Measurements from ENCODE around the gene HDC. TPM values are rescaled to one million over a fixed set of nuclear protein-coding genes. Genes with fewer than 3 reads are reported as not detected.

HDC gene
- total RNA-seq, 1 experiment from 2014 or later: 0.10 TPM

DNA sequence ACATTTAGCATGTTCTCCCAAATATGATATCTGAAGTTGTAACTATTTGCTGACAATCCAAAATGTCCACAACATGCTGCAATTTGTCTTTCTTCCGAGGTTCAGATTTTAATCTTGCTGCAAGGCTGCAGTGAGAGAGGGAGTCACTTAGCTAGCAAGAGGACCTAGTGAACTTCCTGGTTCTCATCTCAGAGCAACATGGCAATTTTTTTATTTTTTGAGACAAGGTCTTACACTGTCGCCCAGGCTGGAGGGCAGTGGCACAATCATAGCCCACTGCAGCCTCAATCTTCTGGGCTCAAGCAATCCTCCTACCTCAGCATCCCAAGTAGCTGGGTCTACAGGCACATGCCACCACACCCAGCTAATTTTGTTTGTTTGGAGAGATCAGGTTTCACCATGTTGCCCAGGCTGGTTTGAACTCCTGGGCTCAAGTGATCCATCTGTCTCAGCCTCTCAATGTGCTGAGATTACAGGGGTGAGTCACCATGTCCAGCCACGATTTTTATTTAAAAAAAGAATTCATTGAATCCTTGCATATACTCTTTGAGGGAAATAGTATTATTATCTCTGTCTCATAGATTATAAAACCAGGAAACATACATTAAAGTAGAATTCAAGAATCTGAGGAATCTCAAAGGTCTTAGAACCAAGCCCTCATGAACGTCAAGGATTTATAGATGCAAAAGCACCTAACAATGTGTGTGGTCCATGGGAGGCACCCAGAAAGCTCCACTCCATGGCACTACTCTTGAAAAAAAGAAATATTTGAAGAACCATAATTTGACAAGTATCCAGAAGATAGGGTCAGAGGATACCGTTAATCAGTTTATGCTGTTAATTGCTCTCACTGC is 9.1 kb downstream of the HDC start:
- DNase-seq (ENCODE audit: low read depth): peak; percentile 88

DNA sequence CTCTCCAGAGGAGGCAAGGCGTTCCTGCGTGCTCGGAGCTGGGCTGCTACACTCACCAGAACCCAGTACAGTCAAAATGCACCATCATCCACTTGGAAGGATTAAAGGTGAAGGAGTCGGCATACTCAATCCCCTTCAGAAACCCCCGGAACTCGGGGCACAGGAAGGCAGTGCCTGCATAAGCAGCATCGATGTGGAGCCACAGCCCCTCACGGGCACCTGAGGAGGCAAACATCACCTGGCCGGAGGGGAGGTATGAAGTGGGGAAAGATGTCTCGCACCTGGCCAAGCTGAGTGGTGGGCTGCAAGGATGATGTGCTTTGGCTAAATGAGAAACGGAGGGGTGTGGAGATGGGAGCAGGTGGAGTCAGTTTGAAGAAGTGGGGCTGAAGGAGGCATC is 13.0 kb downstream of the HDC start:
- DNase-seq (ENCODE audit: low read depth): no peak

DNA sequence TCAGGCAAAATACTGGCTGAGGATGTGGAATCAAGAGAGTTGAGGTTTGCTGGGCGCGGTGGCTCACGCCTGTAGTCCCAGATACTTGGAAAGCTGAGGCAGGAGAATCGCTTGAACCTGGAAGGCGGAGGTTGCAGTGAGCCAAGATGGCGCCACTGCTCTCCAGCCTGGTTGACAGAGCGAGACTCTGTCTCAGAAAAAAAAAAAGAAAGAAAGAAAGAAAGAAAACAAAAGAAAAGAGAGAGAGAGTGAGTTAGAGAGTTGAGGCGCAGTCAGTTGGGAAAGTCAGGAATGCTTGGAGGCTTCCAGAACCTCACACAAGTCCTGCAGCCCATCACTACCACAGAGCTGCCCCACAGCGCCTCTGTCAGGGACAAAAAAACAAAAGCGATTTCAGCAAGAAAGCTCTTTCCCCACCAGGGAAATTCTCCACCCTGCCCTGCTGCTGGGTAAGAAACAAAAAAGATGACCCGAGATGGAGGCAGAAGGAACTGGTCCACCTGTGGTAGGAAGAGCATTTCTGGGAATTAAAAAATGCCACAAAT is 13.8 kb downstream of the HDC start:
- peak; percentile 30 for DNase-seq (ENCODE audit: low read depth)

DNA sequence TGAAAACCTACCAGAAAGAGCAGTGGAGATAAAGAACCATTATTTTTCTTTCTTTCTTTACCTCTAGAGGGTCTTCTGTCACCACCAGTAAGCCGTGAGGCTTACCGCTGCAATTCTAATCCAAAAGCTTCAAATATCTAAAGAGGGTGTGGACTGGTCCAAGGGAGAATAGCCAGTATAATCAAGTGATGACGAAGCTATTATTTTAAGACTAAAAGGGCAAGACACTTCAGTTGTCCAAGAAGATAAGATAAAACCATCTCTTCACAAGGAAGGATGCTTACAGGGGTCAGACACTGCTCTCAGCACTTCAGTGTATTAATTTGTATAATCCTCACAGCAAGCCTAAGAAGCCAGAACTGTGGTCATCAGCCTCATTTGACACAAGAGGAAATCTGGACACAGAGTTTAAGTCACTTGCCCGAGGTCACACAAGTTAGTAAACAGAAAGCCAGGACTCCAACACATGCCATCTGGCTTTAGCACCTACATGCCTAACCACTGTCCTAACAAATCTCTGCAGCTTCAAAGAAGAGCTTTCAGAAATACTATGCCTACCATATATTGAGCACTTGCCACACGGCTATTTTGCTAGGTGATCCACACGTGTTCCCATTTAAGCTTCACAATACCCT is 14.6 kb downstream of the HDC start:
- DNase-seq (ENCODE audit: low read depth): peak; percentile 31

DNA sequence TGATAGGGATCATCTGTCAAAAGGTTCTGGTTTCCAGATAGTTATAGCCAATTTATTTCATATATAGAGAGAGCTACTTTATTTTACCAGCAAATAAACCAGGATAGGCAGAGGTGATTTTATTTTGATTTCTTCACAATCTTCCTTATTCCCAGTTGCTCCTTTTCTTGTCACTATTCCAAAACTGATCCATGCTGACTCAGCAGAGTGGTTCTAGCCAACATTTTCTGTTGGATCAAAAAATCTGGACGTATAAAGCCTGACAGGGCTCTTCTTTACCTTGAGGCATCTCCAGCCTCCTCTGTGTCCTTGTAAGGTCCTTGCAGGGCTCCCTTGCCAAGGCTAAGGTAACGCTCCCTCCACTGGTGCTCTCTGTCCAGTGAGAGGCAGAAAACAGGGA is 15.8 kb downstream of the HDC start:
- DNase-seq (ENCODE audit: low read depth): no peak

DNA sequence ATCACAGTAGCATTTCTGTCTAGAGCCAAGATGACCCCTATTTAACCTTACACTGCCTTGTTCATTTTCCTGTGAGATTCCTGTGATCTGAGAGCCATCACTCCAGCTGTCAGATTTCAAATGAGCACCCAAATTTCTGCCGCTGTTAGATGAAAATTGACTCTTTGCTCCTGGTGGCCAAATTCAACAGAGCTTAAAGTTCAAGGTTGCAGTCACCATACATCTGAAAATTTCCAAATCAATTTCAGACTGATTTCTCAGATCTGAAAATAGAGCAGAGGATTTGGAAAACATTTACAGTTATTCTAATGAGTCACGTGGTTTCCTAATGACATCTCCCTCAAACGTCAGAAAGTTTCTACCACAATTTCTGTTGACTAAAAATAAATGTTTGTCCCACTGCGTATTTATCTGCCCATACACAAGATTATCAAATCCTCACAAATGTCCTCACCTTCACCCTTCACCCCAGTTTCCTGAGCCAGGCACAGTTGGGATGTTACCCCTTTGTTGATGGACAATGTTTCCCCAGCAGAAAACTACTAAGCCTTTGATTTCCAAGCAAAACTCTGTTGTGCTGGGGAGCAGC is 16.4 kb downstream of the HDC start:
- peak; percentile 17 for DNase-seq (ENCODE audit: low read depth)

DNA sequence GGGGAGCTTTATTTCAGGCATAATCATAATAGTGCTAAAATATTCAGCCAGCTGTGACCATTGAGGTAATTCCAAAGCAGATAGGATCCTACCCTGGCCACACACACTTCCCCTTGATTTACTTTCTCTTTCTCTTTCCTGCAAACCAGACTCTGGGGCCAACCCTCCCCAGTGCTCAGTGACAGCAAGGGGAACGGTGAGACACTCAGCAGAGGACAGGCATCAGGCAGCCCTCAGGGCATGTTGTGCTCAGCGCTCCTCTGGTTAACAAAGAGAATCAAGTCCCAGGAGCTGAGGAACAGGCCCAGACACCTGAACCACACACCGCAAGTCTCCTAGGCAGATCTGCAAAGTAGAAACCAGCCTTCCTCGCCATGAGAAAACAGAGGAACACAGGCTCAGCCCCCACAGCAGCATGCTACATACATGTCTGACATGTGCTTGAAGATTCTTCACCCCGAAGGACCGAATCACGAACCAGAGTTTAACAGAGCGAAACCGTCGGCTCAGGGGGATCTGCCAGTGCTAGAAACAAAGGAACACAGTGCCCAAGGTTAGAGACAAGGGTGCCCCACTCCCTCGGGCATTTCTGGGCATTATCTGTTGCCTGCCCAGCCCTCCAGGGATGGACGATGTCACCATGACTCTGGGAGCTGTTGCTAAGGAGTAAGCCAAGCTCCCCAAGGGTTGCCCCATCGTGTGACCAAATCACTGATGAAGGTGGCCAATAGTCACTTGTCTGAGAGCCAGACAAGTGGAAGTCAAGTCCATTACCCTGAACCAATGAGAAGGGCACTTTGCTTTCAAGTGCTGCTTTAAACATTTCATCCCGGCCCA is 17.5 kb downstream of the HDC start:
- DNase-seq (ENCODE audit: low read depth): peak; percentile 86

DNA sequence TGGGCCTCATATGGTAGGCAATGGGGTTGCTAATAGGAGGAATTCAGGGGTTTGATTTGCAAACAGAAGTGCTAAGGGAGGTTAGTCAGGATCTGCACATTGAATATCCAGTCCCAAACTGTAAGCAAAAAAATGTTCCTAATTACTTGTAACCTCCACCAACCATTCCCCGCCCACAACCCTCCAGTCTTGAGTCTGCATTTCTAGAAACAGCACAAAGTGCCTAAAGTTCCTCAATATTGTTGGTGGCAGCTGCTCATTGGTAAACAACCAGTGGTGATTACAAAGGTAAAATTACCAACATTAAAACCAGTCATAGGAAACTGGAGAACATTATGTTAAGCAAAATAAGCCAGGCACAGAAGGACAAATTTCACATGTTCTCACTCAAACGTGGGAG is 18.9 kb downstream of the HDC start:
- DNase-seq (ENCODE audit: low read depth): no peak

DNA sequence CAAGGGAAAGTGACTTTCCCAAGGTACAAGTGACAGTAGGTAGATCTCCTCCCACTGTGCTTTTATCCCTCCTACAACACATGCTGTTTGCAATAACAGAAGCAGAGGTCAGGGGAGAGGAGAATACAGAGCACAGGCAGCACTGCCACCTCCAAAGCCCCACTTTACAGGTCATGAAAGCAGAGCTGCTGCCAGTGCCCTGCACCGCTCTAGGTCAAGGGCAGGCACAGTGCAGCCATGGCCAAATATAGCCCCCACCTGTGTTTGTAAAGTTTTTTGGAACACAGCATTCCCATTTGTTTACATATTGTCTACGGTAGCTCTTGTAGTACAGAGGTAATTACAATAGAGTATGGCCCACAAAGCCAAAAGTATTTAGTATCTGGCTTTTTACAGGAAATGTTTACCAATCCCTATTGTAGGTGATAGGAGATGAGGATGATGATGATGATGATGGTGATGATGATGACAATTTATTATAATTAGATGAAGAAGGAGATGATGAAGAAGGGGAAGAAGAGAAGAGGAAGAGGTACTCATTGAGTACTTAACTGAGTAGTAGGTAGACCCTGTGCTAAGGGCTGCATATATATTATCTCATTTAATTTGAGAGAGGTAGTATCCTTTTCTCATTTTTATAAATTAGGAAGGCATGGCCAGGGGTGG is 20.4 kb downstream of the HDC start:
- no peak for DNase-seq (ENCODE audit: low read depth)

DNA sequence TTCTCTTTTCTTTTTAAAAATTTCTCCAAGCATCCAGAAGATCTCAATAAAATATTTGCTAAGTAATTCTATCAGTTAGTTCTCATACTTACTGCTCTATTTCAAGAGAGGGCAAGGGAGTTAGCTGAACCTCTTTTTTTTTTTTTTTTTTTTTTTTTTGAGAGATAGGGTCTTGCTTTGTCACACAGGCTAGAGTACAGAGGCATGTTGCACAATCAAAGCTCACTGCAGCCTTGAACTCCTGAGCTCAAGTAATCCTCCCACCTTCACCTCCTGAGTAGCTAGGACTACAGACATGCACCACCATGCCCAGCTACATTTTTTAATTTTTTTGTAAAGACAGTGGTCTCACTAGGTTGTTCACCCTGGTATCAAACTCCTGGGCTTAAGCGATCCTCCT is 21.4 kb downstream of the HDC start:
- no peak for DNase-seq (ENCODE audit: low read depth)

DNA sequence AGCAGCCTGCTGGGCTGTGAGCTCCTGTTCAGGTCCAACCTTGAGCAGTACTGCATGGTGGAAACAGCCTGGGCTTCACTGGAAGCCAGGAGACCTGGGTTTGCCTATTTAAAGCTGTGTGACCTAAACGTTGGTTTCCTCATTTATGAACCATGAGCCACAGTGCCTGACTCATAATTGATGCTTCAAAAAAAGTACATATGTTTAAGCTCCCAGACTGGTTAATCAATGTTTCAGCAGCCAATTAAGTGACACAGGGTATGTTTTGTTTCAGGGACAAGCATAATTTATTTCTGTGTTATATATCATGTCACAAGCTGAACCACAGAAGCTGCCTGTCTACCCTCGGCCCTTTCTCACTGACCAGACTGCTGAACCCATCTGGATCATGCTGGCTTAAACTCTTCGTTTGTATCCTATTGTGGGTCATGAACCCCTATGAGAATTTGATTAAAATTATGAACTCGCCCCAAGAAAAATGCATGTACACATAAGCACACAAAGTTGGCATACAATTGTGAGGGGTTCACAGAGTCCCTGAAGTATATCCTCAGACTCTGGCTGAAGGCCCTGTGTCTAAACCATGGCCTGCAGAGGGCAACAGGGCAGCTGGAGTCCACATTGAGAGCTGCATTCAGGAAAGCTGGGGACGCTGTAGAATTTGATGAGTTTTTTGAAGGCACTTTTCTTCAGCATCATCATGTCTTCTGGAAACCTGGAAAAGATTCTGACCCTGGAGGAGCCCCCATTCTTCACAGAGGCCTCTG is 23.7 kb downstream of the HDC start:
- DNase-seq (ENCODE audit: low read depth): peak; percentile 53

DNA sequence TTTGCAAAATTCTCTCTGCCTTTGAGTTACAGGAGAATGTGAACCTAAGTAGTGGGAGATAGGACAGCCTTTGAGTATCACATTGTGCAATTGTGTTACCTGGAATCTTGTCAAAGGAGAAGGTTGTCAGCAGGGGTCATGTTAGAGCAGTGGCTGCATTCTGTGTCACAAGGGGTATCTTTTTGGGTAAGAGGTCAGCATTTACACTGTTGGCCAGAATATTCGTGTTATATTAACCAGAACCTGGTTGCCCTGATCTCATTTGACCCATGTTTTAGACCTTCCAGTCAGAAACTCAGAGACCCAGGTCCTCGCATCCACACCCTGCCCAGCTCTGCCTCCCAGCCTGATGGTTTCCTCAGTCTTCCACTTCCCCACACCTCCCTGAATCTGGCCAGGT is 27.3 kb downstream of the HDC start:
- no peak for DNase-seq (ENCODE audit: low read depth)

DNA sequence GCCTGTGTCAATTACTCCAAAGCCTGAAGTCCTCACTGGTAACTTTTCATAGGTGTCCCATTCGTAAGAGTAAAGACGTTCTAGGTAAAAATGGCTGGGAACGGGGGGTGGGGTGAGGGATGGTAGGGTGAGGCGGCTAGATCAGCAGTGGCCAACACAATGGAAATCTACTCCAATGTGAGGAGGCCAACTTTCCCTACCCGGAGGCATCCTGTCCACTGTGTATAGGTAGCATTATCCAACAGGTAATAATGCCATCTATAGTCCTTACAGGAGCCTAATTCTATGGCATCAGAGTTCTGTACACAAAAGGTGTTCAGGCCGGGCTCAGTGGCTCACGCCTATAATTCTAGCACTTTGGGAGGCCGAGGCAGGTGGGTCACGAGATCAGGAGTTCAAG is 29.1 kb downstream of the HDC start:
- no peak for DNase-seq (ENCODE audit: low read depth)

DNA sequence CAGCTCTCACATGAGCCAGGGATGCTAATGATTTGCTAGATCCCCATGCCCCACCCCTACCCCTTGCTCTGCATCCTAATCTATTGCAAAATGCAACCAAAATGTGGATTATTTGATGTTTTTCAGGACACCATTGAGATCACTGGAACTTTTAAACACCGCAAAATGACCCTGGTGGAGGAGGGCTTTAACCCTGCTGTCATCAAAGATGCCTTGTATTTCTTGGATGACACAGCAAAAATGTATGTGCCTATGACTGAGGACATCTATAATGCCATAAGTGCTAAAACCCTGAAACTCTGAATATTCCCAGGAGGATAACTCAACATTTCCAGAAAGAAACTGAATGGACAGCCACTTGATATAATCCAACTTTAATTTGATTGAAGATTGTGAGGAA is 29.7 kb downstream of the HDC start:
- no peak for DNase-seq (ENCODE audit: low read depth)

DNA sequence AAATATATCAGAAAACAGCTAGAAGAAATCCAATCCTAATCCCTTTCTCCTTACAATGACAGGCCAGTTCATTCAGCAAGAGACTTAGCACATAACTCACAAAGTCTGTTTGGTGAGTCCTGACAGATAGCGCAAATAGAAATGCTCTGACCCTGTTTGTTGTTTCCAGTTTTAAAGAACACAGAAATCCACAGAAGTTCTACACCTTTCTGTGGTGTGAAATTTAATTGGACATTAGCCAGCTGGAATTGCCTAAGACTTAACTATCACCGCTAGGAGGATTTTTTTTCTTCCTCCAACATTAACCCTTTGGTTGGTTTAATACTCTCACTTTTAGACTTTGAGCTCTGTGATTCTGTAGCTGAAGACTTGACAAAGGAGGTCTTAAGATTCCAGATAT is 30.8 kb downstream of the HDC start:
- no peak for DNase-seq (ENCODE audit: low read depth)

DNA sequence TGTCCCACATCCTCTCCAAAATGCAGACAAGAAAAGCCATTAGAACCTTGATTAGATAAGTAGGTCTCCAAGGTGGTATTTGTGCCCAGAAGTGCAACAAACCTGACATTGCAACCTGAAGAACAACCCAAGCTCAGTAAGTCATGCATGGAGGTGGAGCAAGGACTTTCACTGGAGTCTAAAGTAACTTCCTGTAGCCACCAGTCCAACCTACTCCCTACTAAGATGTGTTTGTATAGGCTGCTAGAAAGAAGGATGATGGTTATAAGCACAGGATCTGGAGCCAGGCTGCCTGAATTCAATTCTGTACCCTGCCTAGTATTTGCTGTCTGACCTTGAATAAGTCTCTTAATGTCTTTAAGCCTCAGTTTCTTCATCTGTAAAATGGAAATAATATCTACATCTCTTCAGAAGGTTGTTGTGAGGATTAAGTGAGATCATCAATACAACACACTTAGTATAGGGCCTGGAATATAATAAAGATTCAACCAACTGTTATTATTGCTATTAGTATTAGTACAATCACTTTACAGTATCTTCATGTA is 32.3 kb downstream of the HDC start:
- no peak for DNase-seq (ENCODE audit: low read depth)

DNA sequence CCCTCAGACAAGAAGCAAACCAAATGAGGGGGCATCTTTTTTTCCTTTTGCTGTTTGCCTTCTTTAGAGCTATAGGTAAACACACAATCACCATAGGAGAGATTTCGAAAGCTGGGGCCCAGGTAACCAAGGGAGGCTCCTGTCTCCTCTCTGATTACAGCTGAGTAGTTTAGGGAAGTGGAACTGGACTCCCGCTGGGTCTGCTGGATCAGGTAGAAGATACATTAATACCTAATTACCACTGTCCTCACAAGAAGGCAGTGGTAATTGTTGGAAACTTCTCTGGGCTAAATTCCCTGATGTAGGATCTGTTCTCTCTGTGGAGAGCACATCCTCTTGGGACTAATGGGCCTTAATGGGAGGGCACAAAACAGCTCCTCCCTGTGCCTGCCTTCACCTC is 32.7 kb downstream of the HDC start:
- DNase-seq (ENCODE audit: low read depth): no peak

DNA sequence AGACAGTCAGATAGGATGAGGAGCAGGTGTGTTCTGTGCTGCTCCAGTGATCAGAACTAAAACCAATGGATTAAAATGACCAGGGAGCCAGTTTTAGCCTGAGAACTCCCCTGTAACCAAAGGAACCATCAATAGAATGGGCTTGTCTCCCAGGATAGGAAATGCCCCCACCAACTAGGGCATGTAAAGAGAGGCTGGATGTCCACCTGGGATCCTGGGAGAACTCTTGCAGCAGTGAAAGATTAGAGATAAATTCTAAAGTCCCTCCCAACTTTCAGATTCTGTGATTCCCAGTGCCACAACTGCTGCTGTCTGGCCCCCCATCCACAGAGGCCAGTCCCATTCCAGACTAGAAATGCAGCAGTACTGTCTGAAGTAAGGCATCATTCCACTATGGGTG is 33.8 kb downstream of the HDC start:
- no peak for DNase-seq (ENCODE audit: low read depth)

DNA sequence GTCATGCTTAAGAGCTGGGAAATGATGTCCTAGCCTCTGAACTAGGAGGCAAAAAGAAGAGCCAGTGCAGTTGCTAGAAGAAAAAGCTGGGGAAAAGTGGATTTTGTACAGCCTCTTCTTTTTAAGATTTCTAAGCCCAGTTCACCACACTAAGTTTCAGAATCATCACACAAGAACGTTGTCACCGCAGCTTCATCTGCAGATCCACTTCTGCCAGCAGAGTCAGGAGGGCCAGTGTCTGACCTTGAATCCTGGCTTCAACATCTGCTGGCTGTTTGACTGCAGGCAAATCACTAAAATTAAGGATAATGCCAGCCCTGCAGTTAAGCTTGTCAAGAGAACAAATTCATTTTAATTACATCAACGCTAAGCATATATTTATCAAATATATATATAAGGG is 36.2 kb downstream of the HDC start:
- DNase-seq (ENCODE audit: low read depth): no peak

DNA sequence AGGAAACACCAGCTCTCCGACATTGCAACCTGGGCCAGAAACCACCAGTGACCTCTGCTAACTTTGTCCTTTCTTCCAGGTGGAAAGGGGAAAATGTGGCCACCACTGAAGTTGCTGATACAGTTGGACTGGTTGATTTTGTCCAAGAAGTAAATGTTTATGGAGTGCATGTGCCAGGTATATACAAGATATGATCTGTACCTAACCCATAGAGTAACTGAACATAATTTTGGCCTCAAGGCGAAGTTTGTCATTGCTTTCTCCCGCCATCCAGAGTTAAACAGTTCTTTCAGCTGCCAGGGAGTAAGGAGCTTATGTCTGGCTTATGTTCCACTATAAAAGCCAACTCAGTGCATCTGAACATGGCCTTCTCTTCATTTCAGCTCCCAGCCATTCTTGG is 36.7 kb downstream of the HDC start:
- no peak for DNase-seq (ENCODE audit: low read depth)

Measured in M059J (cell line).